LNCaP clone FGC (cell line): ENCODE data around the gene HOXC9.

Experiments
- DNase-seq: peaks from one replicate; pipeline ENCODE4 v3.0.0-alpha.2; 2011; ENCODE audit warnings: low read depth
- H3K4me3 ChIP-seq: 2 replicates; pipeline ENCODE4 v1.5.1; 2011; ENCODE audit warnings: mild to moderate bottlenecking, low read depth, low read length, control low read depth
- CTCF ChIP-seq: IDR thresholded peaks from 2 replicates; pipeline ENCODE4 v1.5.1; 2012; ENCODE audit warnings: mild to moderate bottlenecking; ENCODE audit not compliant: control insufficient read depth, insufficient read depth; ENCODE audit errors: extremely low read depth

The HOXC9 gene

GRCh38 chr12:54004841-54005530 lies 5.0 kb downstream of the HOXC9 start:
- no peak for DNase-seq
- no peak for TF ChIP-seq CTCF
- no peak overlapping the region for H3K4me3 ChIP-seq

- no peak overlapping the region for H3K4me3 ChIP-seq
- TF ChIP-seq CTCF, result no peak
- no peak for DNase-seq
Observed at GRCh38 chr12:54005531-54005852, 5.5 kb downstream of the HOXC9 start.

- H3K4me3 ChIP-seq, result no peak overlapping the region
- no peak for DNase-seq
- peak; percentile 96 for TF ChIP-seq CTCF
Observed at GRCh38 chr12:54005853-54006558, 6.0 kb downstream of the HOXC9 start.

GRCh38 chr12:54006559-54007220 lies 6.7 kb downstream of the HOXC9 start:
- H3K4me3 ChIP-seq, result no peak overlapping the region
- no peak for DNase-seq
- no peak for TF ChIP-seq CTCF

GRCh38 chr12:54007538-54008259 lies 7.7 kb downstream of the HOXC9 start:
- no peak for DNase-seq
- no peak for TF ChIP-seq CTCF

GRCh38 chr12:54008260-54008552 lies 8.2 kb downstream of the HOXC9 start:
- no peak for DNase-seq
- no peak for TF ChIP-seq CTCF
- H3K4me3 ChIP-seq, result no peak overlapping the region

More at GRCh38 chr12:54007538-54008259, 7.7 kb downstream of the HOXC9 start:
- no peak overlapping the region for H3K4me3 ChIP-seq
